ENCODE measurements around the gene PLEKHB2.
"Not testable (repeated sequence)": the region's sequence is repeated elsewhere in the genome, so short reads cannot be mapped to it uniquely, and the experiment has no call there.

Gene PLEKHB2

DNA sequence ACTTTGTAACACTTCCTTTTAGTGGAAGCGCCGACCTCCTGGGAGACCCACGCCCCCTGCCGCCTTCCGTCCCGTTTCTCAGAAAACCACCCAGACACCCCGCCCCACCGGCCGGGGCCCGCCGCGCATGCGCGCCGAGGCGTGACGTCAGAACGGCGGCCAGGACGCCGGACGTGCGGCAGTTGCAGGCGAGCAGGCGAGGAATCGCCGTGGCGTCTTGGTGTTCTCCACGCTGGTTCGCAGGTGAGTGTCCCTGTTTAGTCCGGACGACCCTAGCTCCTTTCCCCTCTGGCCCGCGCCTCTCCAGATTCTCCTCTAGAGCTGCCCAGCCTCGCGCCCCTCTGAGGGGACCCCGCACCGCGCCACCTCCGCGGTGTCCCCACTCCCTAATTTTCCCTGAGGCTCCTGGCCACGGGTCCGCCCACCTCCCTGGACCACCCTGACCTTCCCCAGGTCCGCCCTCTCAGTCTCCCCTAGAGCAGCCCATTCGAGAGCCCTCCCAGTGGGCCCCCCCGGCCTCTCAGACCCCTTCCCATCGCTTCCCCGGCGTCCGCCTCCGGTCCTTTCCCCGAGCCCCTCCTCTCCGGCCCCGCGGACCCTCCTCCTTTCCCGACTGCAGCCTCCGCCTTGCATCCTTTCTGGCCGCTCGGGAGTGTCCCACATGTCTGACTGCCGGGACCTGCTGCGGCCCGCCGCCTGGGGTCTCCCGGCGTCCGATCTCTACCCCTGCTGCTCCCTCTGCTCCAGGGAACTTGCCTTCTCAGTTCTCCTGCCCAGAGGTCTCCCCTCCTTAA lies at the start of gene PLEKHB2:
Gene PLEKHB2, plus strand, starts transcription at position 181 of the 794 bp plus-strand sequence. CDS start 15,606 bp downstream, outside the sequence.
- Mint-ChIP-seq H3K4me1 (peaks cover 46% of the 10 kb centered on the region), H3K36me3 (ENCODE audit: insufficient read depth) (peaks cover 21% of the 10 kb centered on the region), H3K27ac (ENCODE audit: low read depth) (peak within 1 kb of the TSS; percentile 98), H3K9me3 (no peaks in the 10 kb centered on the region), H3K4me3 (peak within 1 kb of the TSS; percentile 93), H3K27me3 (no peaks in the 10 kb centered on the region)
- ATAC-seq (replicated peaks; ENCODE audit: extremely low read depth, poor library complexity, severe bottlenecking) (peak; percentile 77), DNase-seq (ENCODE audit: low spot score in 2 of 2) (peak; percentile 88 to 92)

DNA sequence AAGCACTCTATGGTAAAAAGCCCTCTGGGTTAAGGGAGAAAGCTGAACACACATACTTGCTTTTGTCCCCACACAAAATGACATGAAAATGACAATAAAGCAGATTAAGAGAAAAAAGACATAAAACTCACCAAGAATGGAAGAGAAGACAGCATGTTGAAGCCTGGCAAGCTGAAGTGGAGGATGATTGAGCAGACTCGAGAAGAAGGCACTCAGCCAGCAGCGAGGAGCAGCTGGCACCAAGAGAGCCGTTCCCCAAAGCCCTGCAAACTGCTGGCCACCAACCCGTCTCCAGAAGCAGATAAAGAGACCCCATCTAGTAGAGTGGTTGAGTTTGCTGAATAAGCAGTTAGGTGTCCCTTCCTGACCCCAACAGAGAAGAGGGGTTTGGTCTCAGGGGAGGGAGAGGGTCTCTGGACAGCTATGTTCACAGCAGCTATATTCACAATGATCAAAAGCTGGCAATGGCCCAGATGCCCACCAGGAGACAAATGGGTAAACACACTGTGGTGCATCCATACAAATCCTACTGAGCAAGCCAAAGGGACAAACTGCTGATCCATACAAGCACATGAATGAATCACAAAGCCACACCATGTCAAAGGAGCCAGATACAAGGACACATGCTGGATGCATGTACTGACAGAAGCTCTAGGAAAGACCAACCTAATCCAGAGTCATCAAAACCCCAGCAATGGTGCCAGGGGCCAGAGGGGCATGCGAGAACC lies 48.8 kb upstream of the PLEKHB2 start:
- Mint-ChIP-seq H3K4me3 (no peak overlapping the region), H3K36me3 (ENCODE audit: insufficient read depth) (peaks cover 64% of the 10 kb centered on the region), H3K27me3 (no peaks in the 10 kb centered on the region), H3K27ac (ENCODE audit: low read depth) (no peak overlapping the region), H3K9me3 (no peaks in the 10 kb centered on the region), H3K4me1 (peaks cover 67% of the 10 kb centered on the region)
- no peak for ATAC-seq (replicated peaks; ENCODE audit: extremely low read depth, poor library complexity, severe bottlenecking)
- no peak for DNase-seq (ENCODE audit: low spot score in 2 of 2)

GRCh38 chr2:131056932-131057287 lies 48.2 kb upstream of the PLEKHB2 start:
- ATAC-seq (replicated peaks; ENCODE audit: extremely low read depth, poor library complexity, severe bottlenecking) (no peak), DNase-seq (ENCODE audit: low spot score in 2 of 2) (no peak)
- Mint-ChIP-seq H3K9me3 (no peaks in the 10 kb centered on the region), H3K27ac (ENCODE audit: low read depth) (no peak overlapping the region), H3K36me3 (ENCODE audit: insufficient read depth) (peaks cover 62% of the 10 kb centered on the region), H3K4me3 (no peak overlapping the region), H3K27me3 (no peaks in the 10 kb centered on the region), H3K4me1 (peaks cover 68% of the 10 kb centered on the region)

DNA sequence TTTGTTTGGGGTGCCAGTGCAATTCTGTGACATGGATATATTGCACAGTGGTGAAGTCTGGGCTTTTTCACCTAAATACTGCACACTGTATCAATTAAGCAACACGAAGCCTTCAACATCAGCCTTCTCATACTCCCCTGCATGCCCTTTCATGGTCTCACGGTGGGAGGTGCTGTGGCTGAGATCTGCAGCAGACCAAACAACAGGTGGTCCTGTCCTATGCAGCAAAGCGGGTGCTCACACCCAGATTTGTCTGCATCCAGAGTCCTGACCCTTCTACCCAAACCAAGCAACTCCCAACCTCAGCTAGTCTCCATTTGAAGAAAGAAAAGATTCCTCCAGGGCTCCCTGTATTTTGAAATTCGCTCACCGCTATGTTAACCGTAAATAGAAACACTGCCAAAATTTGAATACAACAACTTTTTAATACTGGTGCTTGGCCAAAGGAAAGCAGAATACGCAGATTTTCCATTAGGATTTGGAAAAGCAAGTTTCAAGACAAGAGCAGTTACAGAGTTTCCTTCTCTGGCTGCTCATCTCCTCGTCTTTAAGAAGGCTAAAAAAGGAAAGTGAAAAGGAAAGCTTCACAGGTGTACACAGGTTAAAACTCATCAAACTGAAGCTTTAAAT lies 46.8 kb upstream of the PLEKHB2 start:
- H3K36me3 Mint-ChIP-seq (ENCODE audit: insufficient read depth): peaks cover 59% of the 10 kb centered on the region
- H3K9me3 Mint-ChIP-seq: no peaks in the 10 kb centered on the region
- H3K27me3 Mint-ChIP-seq: no peaks in the 10 kb centered on the region
- H3K4me3 Mint-ChIP-seq: no peak overlapping the region
- ATAC-seq (replicated peaks; ENCODE audit: extremely low read depth, poor library complexity, severe bottlenecking) (no peak), DNase-seq (ENCODE audit: low spot score in 2 of 2) (no peak)
- H3K4me1 Mint-ChIP-seq: peaks cover 62% of the 10 kb centered on the region
- H3K27ac Mint-ChIP-seq (ENCODE audit: low read depth): peak overlapping the region; percentile 9

DNA sequence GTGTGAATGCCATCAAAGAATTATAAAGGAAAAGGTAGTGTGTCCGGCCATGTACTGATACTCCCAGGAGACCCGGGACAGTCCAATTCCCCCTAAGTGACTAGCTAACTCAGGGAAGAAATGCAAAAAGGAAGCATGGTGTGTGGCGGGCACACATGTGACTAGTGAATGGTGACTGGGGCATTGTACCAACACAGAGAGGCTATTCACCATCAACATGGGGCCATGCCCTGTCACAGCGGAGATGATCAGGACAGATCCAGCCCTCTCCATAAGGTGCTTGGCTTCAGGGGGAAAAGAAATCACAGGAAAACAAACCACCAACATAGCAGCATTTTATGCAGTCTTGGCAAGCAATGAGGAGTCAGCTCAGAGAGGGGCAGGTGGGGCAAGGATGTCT lies 46.2 kb upstream of the PLEKHB2 start:
- no peaks in the 10 kb centered on the region for H3K9me3 Mint-ChIP-seq
- H3K4me1 Mint-ChIP-seq: peaks cover 67% of the 10 kb centered on the region
- no peaks in the 10 kb centered on the region for H3K27me3 Mint-ChIP-seq
- ATAC-seq (replicated peaks; ENCODE audit: extremely low read depth, poor library complexity, severe bottlenecking) (no peak), DNase-seq (ENCODE audit: low spot score in 2 of 2) (no peak)
- peaks cover 57% of the 10 kb centered on the region for H3K36me3 Mint-ChIP-seq (ENCODE audit: insufficient read depth)
- H3K4me3 Mint-ChIP-seq: no peak overlapping the region
- H3K27ac Mint-ChIP-seq (ENCODE audit: low read depth): no peak overlapping the region

GRCh38 chr2:131063501-131064283 lies 41.4 kb upstream of the PLEKHB2 start:
- Mint-ChIP-seq H3K9me3 (no peaks in the 10 kb centered on the region), H3K27me3 (no peaks in the 10 kb centered on the region), H3K4me3 (no peak overlapping the region), H3K27ac (ENCODE audit: low read depth) (no peak overlapping the region), H3K36me3 (ENCODE audit: insufficient read depth) (peaks cover 54% of the 10 kb centered on the region), H3K4me1 (peaks cover 57% of the 10 kb centered on the region)
- ATAC-seq (replicated peaks; ENCODE audit: extremely low read depth, poor library complexity, severe bottlenecking) (no peak), DNase-seq (ENCODE audit: low spot score in 2 of 2) (no peak)

DNA sequence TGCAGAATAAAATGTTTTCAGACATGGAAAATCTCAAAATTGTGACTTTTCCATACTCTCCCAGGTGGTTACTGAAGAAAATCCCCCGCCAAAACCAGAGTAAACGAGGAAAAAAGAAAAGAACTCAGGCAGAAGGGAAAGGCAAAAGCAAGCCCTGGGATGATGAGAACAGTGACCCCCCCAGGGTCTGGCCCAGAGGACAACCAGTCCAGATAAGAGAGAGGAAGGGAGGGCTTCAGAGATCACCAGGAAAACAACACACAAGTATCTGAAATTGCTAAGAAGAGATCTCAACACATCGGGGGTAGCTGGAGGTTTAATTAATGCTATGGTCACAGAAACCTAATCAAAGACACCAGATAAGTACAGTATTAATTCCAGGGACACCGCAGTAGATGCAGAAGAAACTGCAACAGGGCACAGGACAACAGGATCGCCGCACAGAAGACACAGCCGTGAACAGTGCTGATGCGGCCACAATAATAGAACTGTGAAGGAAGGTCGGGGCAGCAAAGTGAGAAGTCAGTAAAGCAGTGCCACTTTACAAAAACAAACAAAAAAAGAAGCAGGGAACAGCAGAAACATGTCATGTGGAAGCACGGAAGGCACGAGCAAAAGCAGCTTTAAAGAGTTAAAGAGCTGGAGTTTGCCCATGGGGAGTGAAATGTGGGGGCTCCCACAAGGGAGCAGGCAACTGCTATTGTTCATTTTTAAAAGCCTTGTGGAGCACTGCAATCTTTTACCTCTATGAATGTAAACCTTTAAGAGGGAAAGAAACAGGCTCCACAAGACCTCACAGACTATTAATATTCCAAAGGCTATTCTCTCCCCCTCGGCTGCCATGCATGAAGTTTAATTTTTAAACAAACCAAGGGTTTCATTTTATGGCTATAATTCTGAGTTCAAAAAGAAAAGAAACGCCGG lies 40.3 kb upstream of the PLEKHB2 start:
- no peaks in the 10 kb centered on the region for H3K27me3 Mint-ChIP-seq

DNA sequence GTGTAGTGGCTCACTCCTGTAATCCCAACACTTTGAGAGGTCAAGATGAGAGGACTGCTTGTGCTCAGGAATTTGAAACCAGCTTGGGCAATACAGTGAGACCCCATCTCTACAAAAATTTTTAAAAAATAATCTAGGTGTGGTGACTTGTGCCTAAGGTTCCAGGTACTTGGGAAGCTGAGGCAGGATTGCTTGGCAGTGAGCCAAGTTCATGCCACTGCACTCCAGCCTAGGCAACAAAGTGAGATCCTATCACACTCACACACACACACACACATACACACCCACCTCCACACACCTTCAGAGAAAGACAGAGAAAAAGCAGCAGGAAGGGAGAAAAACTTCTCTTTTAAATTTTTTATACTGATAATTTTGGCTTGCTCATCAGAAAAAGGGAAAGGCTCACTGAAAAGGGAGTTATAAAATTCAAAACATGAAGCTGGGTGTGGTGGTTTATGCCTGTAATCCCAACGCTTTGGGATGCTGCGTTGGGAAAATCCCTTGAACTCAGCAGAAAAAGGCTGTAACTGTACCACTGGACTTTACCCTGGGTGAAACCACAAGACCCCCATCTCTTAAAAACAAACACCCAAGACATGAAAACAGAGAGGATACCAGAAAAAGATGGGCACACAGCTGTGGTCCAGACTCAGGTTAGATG lies 37.5 kb upstream of the PLEKHB2 start:
- H3K27ac Mint-ChIP-seq (ENCODE audit: low read depth): peak overlapping the region; percentile 50
- peaks cover 57% of the 10 kb centered on the region for H3K4me1 Mint-ChIP-seq
- no peaks in the 10 kb centered on the region for H3K9me3 Mint-ChIP-seq
- no peaks in the 10 kb centered on the region for H3K27me3 Mint-ChIP-seq
- no peak for ATAC-seq (replicated peaks; ENCODE audit: extremely low read depth, poor library complexity, severe bottlenecking)
- H3K36me3 Mint-ChIP-seq (ENCODE audit: insufficient read depth): peaks cover 60% of the 10 kb centered on the region
- H3K4me3 Mint-ChIP-seq: no peak overlapping the region
- no peak for DNase-seq (ENCODE audit: low spot score in 2 of 2)

More for the DNA sequence above, 40.3 kb upstream of the PLEKHB2 start:
- H3K36me3 Mint-ChIP-seq (ENCODE audit: insufficient read depth): peaks cover 58% of the 10 kb centered on the region
- DNase-seq (ENCODE audit: low spot score in 2 of 2) (no peak), ATAC-seq (replicated peaks; ENCODE audit: extremely low read depth, poor library complexity, severe bottlenecking) (no peak)
- H3K4me1 Mint-ChIP-seq: peaks cover 56% of the 10 kb centered on the region
- H3K27ac Mint-ChIP-seq (ENCODE audit: low read depth): peak overlapping the region; percentile 49
- no peaks in the 10 kb centered on the region for H3K9me3 Mint-ChIP-seq
- peak overlapping the region; percentile 1 for H3K4me3 Mint-ChIP-seq

GRCh38 chr2:131068172-131068571 lies 37.0 kb upstream of the PLEKHB2 start:
- H3K4me3 Mint-ChIP-seq; H3K27me3 Mint-ChIP-seq; ATAC-seq (replicated peaks; ENCODE audit: extremely low read depth, poor library complexity, severe bottlenecking); H3K27ac Mint-ChIP-seq (ENCODE audit: low read depth); H3K9me3 Mint-ChIP-seq; DNase-seq (ENCODE audit: low spot score in 2 of 2): not testable (repeated sequence)
- Mint-ChIP-seq H3K36me3 (ENCODE audit: insufficient read depth) (peaks cover 62% of the 10 kb centered on the region), H3K4me1 (peaks cover 57% of the 10 kb centered on the region)

GRCh38 chr2:131075578-131075977 lies 29.6 kb upstream of the PLEKHB2 start:
- peaks cover 64% of the 10 kb centered on the region for H3K4me1 Mint-ChIP-seq
- H3K27me3 Mint-ChIP-seq; H3K27ac Mint-ChIP-seq (ENCODE audit: low read depth); DNase-seq (ENCODE audit: low spot score in 2 of 2); H3K4me3 Mint-ChIP-seq; H3K9me3 Mint-ChIP-seq; ATAC-seq (replicated peaks; ENCODE audit: extremely low read depth, poor library complexity, severe bottlenecking): not testable (repeated sequence)
- peaks cover 72% of the 10 kb centered on the region for H3K36me3 Mint-ChIP-seq (ENCODE audit: insufficient read depth)

- no peak overlapping the region for H3K27ac Mint-ChIP-seq (ENCODE audit: low read depth)
- no peaks in the 10 kb centered on the region for H3K27me3 Mint-ChIP-seq
- H3K4me1 Mint-ChIP-seq: peaks cover 65% of the 10 kb centered on the region
- DNase-seq (ENCODE audit: low spot score in 2 of 2) (no peak), ATAC-seq (replicated peaks; ENCODE audit: extremely low read depth, poor library complexity, severe bottlenecking) (no peak)
- no peak overlapping the region for H3K4me3 Mint-ChIP-seq
- H3K9me3 Mint-ChIP-seq: no peaks in the 10 kb centered on the region
- peaks cover 70% of the 10 kb centered on the region for H3K36me3 Mint-ChIP-seq (ENCODE audit: insufficient read depth)
Observed at GRCh38 chr2:131076707-131077106, 28.4 kb upstream of the PLEKHB2 start.

Measured in central memory CD8-positive, alpha-beta T cell (primary cell).